HG02973 (cell line): Measurements from ENCODE around the gene KLHL6.
"Not testable (repeated sequence)": the region's sequence is repeated elsewhere in the genome, so short reads cannot be mapped to it uniquely, and the experiment has no call there.

Experiments
- ATAC-seq: cut with Tn5 transposase; IDR thresholded peaks from one replicate; pipeline ENCODE4 v1.9.1; 2021; ENCODE audit warnings: moderate library complexity; ENCODE audit not compliant: unreplicated experiment

KLHL6 gene

GRCh38 chr3:183455089-183455488 lies 100.4 kb downstream of the KLHL6 start:
- ATAC-seq = no peak

GRCh38 chr3:183454064-183454463 lies 101.4 kb downstream of the KLHL6 start:
- no peak for ATAC-seq

GRCh38 chr3:183449791-183450190 lies 105.7 kb downstream of the KLHL6 start:
- no peak for ATAC-seq

GRCh38 chr3:183449391-183449790 lies 106.1 kb downstream of the KLHL6 start:
- ATAC-seq = no peak

GRCh38 chr3:183448369-183449128 lies 107.0 kb downstream of the KLHL6 start:
- no peak for ATAC-seq

GRCh38 chr3:183447206-183448001 lies 108.1 kb downstream of the KLHL6 start:
- ATAC-seq = no peak

GRCh38 chr3:183446838-183447205 lies 108.7 kb downstream of the KLHL6 start:
- no peak for ATAC-seq

GRCh38 chr3:183444748-183445147 lies 110.8 kb downstream of the KLHL6 start:
- ATAC-seq = no peak

- no peak for ATAC-seq
Observed at GRCh38 chr3:183443395-183444385, 111.8 kb downstream of the KLHL6 start.

- ATAC-seq = no peak
Observed at GRCh38 chr3:183442994-183443393, 112.5 kb downstream of the KLHL6 start.

GRCh38 chr3:183440521-183440920 lies 115.0 kb downstream of the KLHL6 start:
- not testable (repeated sequence) for ATAC-seq

- ATAC-seq = no peak
Observed at GRCh38 chr3:183439515-183439914, 116.0 kb downstream of the KLHL6 start.

- no peak for ATAC-seq
Observed at GRCh38 chr3:183438735-183439134, 116.8 kb downstream of the KLHL6 start.

- no peak for ATAC-seq
Observed at GRCh38 chr3:183437666-183438564, 117.6 kb downstream of the KLHL6 start.
